Gastroesophageal sphincter (tissue), 4 donors: ENCODE measurements around the gene NANOS3. TPM values are rescaled to one million over a fixed set of nuclear protein-coding genes. Genes with fewer than 3 reads are reported as not detected.

Source experiments
- ATAC-seq: fragments of 150-250 bp; one replicate; pipeline ENCODE4 v1.9.1; 2016; ENCODE audit warnings: mild to moderate bottlenecking, moderate library complexity
- H3K27ac ChIP-seq, 4 donors: fragments of 200-600 bp; sonication (generic) in 3 of 4; 1 replicate in 3 of 4; 2 replicates in 1 of 4; pipeline ENCODE4 v1.5.1; 2016 to 2019
- H3K27me3 ChIP-seq: fragments of 200-600 bp; sonication (generic); one replicate; pipeline ENCODE4 v1.5.1; 2019
- H3K36me3 ChIP-seq, 2 donors: fragments of 200-600 bp; sonication (generic); one replicate each; pipeline ENCODE4 v1.5.1; 2019; ENCODE audit warnings: control low read depth in 1 of 2
- H3K4me1 ChIP-seq, 3 donors: fragments of 200-600 bp; sonication (generic); 1 replicate in 2 of 3; 2 replicates in 1 of 3; pipeline ENCODE4 v1.5.1; 2016 to 2019; ENCODE audit warnings: control low read depth in 2 of 3
- H3K4me3 ChIP-seq, 2 donors: fragments of 200-600 bp; sonication (generic); one replicate each; pipeline ENCODE4 v1.5.1; 2019; ENCODE audit warnings: mild to moderate bottlenecking in 1 of 2, moderate library complexity in 1 of 2
- H3K9me3 ChIP-seq, 3 donors: fragments of 200-600 bp; sonication (generic); one replicate each; pipeline ENCODE4 v1.5.1; 2017 to 2019; ENCODE audit warnings: control low read depth in 2 of 3
- EP300 ChIP-seq: sonication (generic); formaldehyde crosslinking; IDR thresholded peaks from one replicate; pipeline ENCODE4 v1.6.1; 2017; ENCODE audit warnings: antibody characterized with exemption, mild to moderate bottlenecking
- POLR2A ChIP-seq, 2 donors: fragments of 450-650 bp; IDR thresholded peaks; one replicate each; pipeline ENCODE4 v1.6.1; 2017; ENCODE audit warnings: antibody characterized with exemption in 2 of 2, mild to moderate bottlenecking in 2 of 2, moderate library complexity in 1 of 2
- POLR2AphosphoS5 ChIP-seq: sonication (generic); formaldehyde crosslinking; IDR thresholded peaks from one replicate; pipeline ENCODE4 v1.6.1; 2017; ENCODE audit warnings: antibody characterized with exemption
- WGBS, 2 donors: methylation state at CpG; one replicate each; pipeline ENCODE4 v1.1.5; 2018; ENCODE audit warnings: low coverage in 1 of 2; 5-methylcytosine and 5-hydroxymethylcytosine counted together
- total RNA-seq, 4 donors: library from RNA; depleted of rRNA; stranded (reverse); fragments of >200 nt; gene quantifications; one replicate each; pipeline ENCODE4 v1.1.0, GENCODE V29; 2016
- TF ChIP-seq, protein P1 (sequence below), 4 experiments: fragments of 200-600 bp in 2 of 4; fragments of 450-650 bp in 2 of 4; sonication (generic) in 1 of 4; IDR thresholded peaks; one replicate each; pipeline ENCODE4 v1.5.1; 2017 to 2019; ENCODE audit warnings: antibody characterized with exemption in 4 of 4, mild to moderate bottlenecking in 2 of 4, moderate library complexity in 2 of 4

Gene NANOS3
- total RNA-seq, 4 donors from 2014 or later, result 1.1 to 5.0 TPM; not detected in 2

DNA sequence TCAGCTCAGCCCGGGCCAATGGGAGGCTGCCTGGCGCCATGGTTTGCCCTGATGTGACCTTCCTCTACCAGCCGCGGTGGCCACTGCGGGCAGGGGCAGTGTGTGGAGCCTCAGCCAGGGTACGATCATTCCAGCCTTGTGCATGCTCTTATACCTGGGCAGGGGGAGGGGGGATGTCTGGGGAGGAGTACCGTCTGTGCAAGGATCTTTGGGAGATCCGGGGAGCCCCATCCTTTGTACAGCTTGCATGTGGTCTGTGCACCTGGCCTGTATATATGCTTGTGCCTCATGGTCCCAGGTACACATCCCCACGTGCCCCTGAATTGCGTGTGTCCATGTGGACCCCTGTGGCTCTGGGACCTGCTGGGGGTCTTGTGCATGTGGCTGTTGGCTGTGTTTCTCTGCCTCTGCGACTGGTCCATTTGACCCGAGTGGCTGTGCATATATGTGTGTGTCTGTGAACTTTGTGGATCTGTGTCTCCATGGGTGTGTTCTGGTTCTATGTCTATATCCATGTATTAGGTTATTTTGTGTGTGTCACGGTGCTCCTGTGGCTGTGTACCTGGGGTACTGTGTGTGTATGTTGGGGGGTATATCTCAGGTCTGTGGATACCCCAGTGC is 12.8 kb upstream of the NANOS3 start:
- WGBS, 2 donors, result 41% methylated on average over 9 of the region's 13 CpGs; no CpG with 5 or more reads in 1 of the 2 donors
- Histone ChIP-seq H3K4me3 (no peak overlapping the region), H3K4me1 (peaks cover 0 to 62% (median 15%) of the 10 kb centered on the region in 3 donors), H3K27ac (peak overlapping the region in 3 of 4 donors; percentile 89 to 91 (median 89)), H3K36me3 (no peaks in the 10 kb centered on the region), H3K27me3 (no peaks in the 10 kb centered on the region), H3K9me3 (no peaks in the 10 kb centered on the region)
- ATAC-seq, result no peak
- TF ChIP-seq, protein P1, sequence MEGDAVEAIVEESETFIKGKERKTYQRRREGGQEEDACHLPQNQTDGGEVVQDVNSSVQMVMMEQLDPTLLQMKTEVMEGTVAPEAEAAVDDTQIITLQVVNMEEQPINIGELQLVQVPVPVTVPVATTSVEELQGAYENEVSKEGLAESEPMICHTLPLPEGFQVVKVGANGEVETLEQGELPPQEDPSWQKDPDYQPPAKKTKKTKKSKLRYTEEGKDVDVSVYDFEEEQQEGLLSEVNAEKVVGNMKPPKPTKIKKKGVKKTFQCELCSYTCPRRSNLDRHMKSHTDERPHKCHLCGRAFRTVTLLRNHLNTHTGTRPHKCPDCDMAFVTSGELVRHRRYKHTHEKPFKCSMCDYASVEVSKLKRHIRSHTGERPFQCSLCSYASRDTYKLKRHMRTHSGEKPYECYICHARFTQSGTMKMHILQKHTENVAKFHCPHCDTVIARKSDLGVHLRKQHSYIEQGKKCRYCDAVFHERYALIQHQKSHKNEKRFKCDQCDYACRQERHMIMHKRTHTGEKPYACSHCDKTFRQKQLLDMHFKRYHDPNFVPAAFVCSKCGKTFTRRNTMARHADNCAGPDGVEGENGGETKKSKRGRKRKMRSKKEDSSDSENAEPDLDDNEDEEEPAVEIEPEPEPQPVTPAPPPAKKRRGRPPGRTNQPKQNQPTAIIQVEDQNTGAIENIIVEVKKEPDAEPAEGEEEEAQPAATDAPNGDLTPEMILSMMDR (IDR thresholded peaks at IDR 0.05), result no peak
- TF ChIP-seq EP300, result no peak
- TF ChIP-seq POLR2AphosphoS5, result no peak
- TF ChIP-seq POLR2A (IDR thresholded peaks at IDR 0.05), result no peak

DNA sequence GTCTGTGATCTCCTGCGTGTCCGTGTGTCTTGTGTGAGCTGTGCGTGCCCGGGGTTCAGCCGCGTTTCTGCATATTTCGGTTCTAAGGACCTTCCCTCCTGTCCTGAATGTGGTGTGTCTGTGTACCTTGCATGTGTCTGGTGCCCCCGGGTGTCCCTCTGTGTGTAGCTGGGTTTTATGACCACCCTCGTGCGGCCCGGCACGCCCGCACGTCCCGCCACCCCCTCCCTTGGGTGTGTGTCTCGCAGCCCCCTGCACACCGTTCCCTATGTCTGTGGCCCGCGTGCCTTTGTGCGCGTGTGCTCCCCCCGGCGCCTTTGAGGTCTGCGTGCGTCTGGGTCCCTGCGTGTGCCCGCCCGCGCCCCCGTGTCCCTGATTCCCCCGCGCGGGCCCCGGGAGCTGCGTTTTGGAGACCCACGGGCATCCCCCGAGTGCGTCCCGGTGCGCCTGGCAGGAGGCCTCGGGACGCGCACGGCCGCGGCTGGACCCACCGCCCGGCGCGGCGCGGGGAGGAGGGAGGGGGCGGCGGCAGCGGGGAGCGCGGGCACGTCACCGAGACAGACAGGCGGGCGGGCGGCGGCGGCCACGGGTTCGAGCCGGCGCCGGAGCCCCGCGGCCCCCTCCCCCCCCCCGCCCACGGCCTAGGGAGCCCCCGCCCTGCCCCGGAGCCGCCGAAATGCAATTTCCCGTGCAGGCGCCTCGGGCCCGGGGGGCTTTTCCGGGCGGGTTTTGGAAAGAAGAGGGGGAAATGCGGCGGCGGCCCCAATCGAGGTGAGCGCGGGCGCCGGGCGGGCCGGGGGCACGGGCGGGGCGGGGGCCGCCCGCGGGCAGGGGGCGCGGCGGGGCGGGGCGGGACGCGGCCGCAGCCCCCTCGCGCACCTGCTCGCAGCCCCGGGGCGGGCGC is 12.0 kb upstream of the NANOS3 start:
- Histone ChIP-seq H3K36me3 (no peaks in the 10 kb centered on the region), H3K27ac (peak overlapping the region; percentile 30 to 91 (median 89)), H3K4me1 (peaks cover 0 to 55% (median 15%) of the 10 kb centered on the region in 3 donors), H3K27me3 (no peaks in the 10 kb centered on the region), H3K4me3 (peak overlapping the region; percentile 65 to 85), H3K9me3 (no peaks in the 10 kb centered on the region)
- no peak for TF ChIP-seq POLR2AphosphoS5
- TF ChIP-seq, protein P1 (IDR thresholded peaks at IDR 0.05), result no peak
- TF ChIP-seq POLR2A (IDR thresholded peaks at IDR 0.05), result no peak
- 8% methylated on average over 7 of the region's 113 CpGs; no CpG with 5 or more reads in 1 of the 2 donors for WGBS, 2 donors
- no peak for ATAC-seq

DNA sequence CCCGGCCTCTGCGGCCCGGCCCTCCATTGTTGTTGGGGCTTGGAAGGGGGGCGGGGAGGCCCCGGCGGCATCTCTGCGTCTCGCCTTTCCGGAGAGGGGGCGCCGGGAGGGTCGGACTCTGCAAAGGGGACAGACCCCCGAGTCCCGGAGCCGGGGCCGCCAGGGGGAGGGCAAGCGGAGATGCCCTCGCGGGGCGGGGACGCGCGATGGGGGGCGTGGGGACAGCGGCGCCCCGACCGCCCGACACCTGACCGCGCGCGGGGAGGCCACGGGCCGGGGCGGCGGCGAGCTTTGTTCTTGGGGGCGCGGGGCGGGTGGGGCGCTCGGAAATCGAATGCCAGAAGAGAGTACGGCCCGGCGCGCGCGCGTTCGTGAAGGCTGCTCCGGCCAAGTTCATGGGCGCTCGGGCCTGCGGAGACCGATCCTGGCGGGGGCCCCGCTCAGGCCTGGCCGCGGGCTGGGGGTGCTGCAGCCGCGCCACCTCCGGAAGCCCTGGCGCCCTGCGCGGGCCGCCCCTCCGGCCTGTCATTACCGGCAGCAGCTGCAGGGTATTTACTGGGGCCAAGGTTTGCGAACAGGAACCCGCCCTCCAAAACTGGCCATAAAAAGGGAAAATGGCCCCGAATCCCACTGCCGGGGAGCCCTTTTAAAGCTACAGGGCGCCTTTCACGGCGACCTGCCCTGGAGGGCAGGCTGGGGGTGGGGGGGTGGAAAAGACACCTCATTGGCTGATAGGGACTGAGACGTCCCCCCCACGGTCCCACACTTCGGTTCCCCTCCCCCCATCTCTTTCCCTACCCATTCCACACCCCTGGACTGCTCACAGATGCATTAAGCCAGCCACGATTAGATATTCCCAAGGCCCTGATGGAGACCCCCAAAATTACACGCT is 11.1 kb upstream of the NANOS3 start:
- TF ChIP-seq, protein P1 (IDR thresholded peaks at IDR 0.05), result peak in 1 of 4 experiments; percentile 8
- no peak for TF ChIP-seq EP300
- ATAC-seq, result no peak
- 0 to 33% methylated on average over 1 to 5 of the region's 82 CpGs for WGBS, 2 donors

DNA sequence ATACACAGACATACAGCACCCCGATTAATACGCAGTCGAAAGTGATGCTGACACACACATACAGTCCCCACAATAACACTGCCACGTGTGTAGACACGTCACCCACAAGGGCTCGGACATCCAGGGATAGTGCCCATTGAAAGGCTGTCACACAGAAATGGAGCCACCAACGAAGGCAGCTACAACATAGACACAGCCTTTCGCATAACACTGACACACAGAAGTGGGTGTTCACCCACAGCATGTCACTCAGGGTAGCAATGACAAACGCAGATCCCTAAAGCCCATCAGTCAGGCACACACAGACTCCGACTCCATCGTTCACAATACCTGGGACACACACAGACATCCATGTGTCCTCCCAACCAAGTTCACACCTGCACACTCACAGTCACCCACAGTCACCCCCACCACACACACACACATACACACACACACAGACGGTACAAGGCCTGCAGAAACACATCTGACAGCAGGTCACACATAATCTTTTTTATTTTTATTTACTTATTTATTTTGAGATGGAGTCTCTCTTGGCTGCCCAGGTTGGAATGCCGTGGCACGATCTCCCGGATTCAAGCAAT is 10.4 kb upstream of the NANOS3 start:
- 72 to 73% methylated on average over 5 to 9 of the region's 15 CpGs for WGBS, 2 donors
- H3K9me3 ChIP-seq, result no peaks in the 10 kb centered on the region
- H3K36me3 ChIP-seq, result no peaks in the 10 kb centered on the region
- ATAC-seq, result no peak
- H3K27me3 ChIP-seq, result no peaks in the 10 kb centered on the region
- H3K4me3 ChIP-seq, result peak overlapping the region in 1 of 2 donors; percentile 85
- H3K27ac ChIP-seq, result peak overlapping the region in 3 of 4 donors; percentile 89 to 91 (median 89)
- TF ChIP-seq, protein P1 (IDR thresholded peaks at IDR 0.05), result no peak
- TF ChIP-seq POLR2A (IDR thresholded peaks at IDR 0.05) (no peak), EP300 (no peak), POLR2AphosphoS5 (no peak)
- H3K4me1 ChIP-seq, result peaks cover 0 to 39% (median 10%) of the 10 kb centered on the region in 3 donors

More for the DNA sequence above, 11.1 kb upstream of the NANOS3 start:
- H3K27ac ChIP-seq, result peak overlapping the region; percentile 34 to 91 (median 89)
- peak overlapping the region; percentile 65 to 85 for H3K4me3 ChIP-seq
- H3K36me3 ChIP-seq, result no peaks in the 10 kb centered on the region
- H3K27me3 ChIP-seq, result no peaks in the 10 kb centered on the region
- H3K9me3 ChIP-seq, result no peaks in the 10 kb centered on the region
- peaks cover 0 to 46% (median 15%) of the 10 kb centered on the region in 3 donors for H3K4me1 ChIP-seq
